ENCODE data around the gene CD58.
"Not testable (repeated sequence)": the region's sequence is repeated elsewhere in the genome, so short reads cannot be mapped to it uniquely, and the experiment has no call there.

CD58 gene

GRCh38 chr1:116569776-116570357 lies 959 bp downstream of the CD58 start:
- DNase-seq = no peak

GRCh38 chr1:116569381-116569670 lies 1.5 kb downstream of the CD58 start:
- DNase-seq = no peak

GRCh38 chr1:116568662-116569380 lies 2.0 kb downstream of the CD58 start:
- no peak for DNase-seq

GRCh38 chr1:116567790-116568661 lies 2.8 kb downstream of the CD58 start:
- no peak for DNase-seq

- no peak for DNase-seq
Measured at GRCh38 chr1:116565222-116565621, 5.6 kb downstream of the CD58 start.

- DNase-seq = no peak
Measured at GRCh38 chr1:116564426-116564825, 6.4 kb downstream of the CD58 start.

- DNase-seq = not testable (repeated sequence)
Measured at GRCh38 chr1:116562465-116562864, 8.4 kb downstream of the CD58 start.

- DNase-seq = no peak
Measured at GRCh38 chr1:116561563-116561962, 9.3 kb downstream of the CD58 start.

GRCh38 chr1:116560704-116561490 lies 9.9 kb downstream of the CD58 start:
- no peak for DNase-seq

- DNase-seq = no peak
Measured at GRCh38 chr1:116559304-116559761, 11.5 kb downstream of the CD58 start.

GRCh38 chr1:116558571-116558970 lies 12.3 kb downstream of the CD58 start:
- DNase-seq = no peak

GRCh38 chr1:116558140-116558549 lies 12.7 kb downstream of the CD58 start:
- no peak for DNase-seq

GRCh38 chr1:116557323-116557878 lies 13.4 kb downstream of the CD58 start:
- no peak for DNase-seq

- peak; percentile 43 for DNase-seq
Measured at GRCh38 chr1:116556289-116557006, 14.4 kb downstream of the CD58 start.

- DNase-seq = no peak
Measured at GRCh38 chr1:116554924-116555323, 15.9 kb downstream of the CD58 start.

- DNase-seq = no peak
Measured at GRCh38 chr1:116553386-116554115, 17.3 kb downstream of the CD58 start.

GRCh38 chr1:116546354-116546977 lies 24.4 kb downstream of the CD58 start:
- no peak for DNase-seq

GRCh38 chr1:116545359-116545705 lies 25.5 kb downstream of the CD58 start:
- no peak for DNase-seq

- DNase-seq = no peak
Measured at GRCh38 chr1:116544588-116545358, 26.1 kb downstream of the CD58 start.

- no peak for DNase-seq
Measured at GRCh38 chr1:116540088-116540487, 30.7 kb downstream of the CD58 start.
